ENCODE measurements around the gene ZBTB7C.

DNA sequence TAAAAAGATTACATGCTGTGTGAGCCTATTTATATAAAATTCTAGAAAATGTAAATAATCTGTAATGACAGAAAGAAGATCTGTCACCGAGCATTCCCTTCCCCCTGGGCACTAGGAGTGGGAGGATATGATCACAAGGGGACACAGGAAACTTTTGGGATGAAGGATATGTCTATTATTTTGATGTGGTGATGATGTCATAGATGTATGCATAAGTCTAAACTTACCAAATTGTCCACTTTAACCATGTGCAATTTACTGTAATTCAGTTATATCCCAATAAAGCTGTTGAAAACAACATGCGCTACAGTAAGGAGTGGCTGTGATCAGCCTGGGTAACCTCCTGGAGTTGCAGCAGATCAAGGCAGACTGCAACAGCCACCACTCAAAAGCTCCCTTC, 148.9 kb downstream of the ZBTB7C start:
- TF ChIP-seq POLR2A (IDR thresholded peaks at IDR 0.05; ENCODE audit: low read depth, low read length) (no peak), SPI1 (IDR thresholded peaks at IDR 0.05; ENCODE audit: low read depth, low read length) (no peak), POLR2AphosphoS5 (IDR thresholded peaks at IDR 0.05; ENCODE audit: low read depth, low read length) (no peak)

Data from GM12891 (cell line).